ENCODE data around the gene PPM1L.

PPM1L gene

GRCh38 chr3:161083131-161083530, 327.1 kb downstream of the PPM1L start:
- H3K4me1 ChIP-seq (ENCODE audit: control insufficient read depth, insufficient read depth, low read length) = no peaks in the 10 kb centered on the region
- no peaks in the 10 kb centered on the region for H3K9me3 ChIP-seq (replicated peaks; ENCODE audit: low read length)
- H3K27me3 ChIP-seq (ENCODE audit: control insufficient read depth, insufficient read depth, low read length) = no peaks in the 10 kb centered on the region
- H3K4me2 ChIP-seq (ENCODE audit: low read length) = no peak overlapping the region
- no peak overlapping the region for H3K4me3 ChIP-seq (ENCODE audit: low read length)
- no peak overlapping the region for H3K9ac ChIP-seq (ENCODE audit: low read depth, low read length)
- H3K36me3 ChIP-seq (ENCODE audit: insufficient read depth, low read length) = no peaks in the 10 kb centered on the region

- no peak overlapping the region for H3K4me3 ChIP-seq (ENCODE audit: low read length)
- H3K36me3 ChIP-seq (ENCODE audit: insufficient read depth, low read length) = no peaks in the 10 kb centered on the region
- no peak overlapping the region for H3K9ac ChIP-seq (ENCODE audit: low read depth, low read length)
- no peak overlapping the region for H3K4me2 ChIP-seq (ENCODE audit: low read length)
- H3K9me3 ChIP-seq (replicated peaks; ENCODE audit: low read length) = no peaks in the 10 kb centered on the region
- no peaks in the 10 kb centered on the region for H3K4me1 ChIP-seq (ENCODE audit: control insufficient read depth, insufficient read depth, low read length)
- no peaks in the 10 kb centered on the region for H3K27me3 ChIP-seq (ENCODE audit: control insufficient read depth, insufficient read depth, low read length)
Measured at GRCh38 chr3:161084277-161084676, 328.2 kb downstream of the PPM1L start.

- Histone ChIP-seq H3K4me3 (ENCODE audit: low read length) (no peak overlapping the region), H3K4me2 (ENCODE audit: low read length) (no peak overlapping the region), H3K9ac (ENCODE audit: low read depth, low read length) (no peak overlapping the region)
Measured at GRCh38 chr3:161093895-161094294, 337.9 kb downstream of the PPM1L start.

GRCh38 chr3:161096771-161097367, 340.8 kb downstream of the PPM1L start:
- Histone ChIP-seq H3K36me3 (ENCODE audit: insufficient read depth, low read length) (no peaks in the 10 kb centered on the region), H3K4me2 (ENCODE audit: low read length) (no peak overlapping the region), H3K9me3 (replicated peaks; ENCODE audit: low read length) (no peaks in the 10 kb centered on the region), H3K4me3 (ENCODE audit: low read length) (no peak overlapping the region), H3K27me3 (ENCODE audit: control insufficient read depth, insufficient read depth, low read length) (no peaks in the 10 kb centered on the region), H3K9ac (ENCODE audit: low read depth, low read length) (no peak overlapping the region), H3K4me1 (ENCODE audit: control insufficient read depth, insufficient read depth, low read length) (no peaks in the 10 kb centered on the region)

More at GRCh38 chr3:161093895-161094294, 337.9 kb downstream of the PPM1L start:
- Histone ChIP-seq H3K4me1 (ENCODE audit: control insufficient read depth, insufficient read depth, low read length) (no peaks in the 10 kb centered on the region), H3K27me3 (ENCODE audit: control insufficient read depth, insufficient read depth, low read length) (no peaks in the 10 kb centered on the region), H3K36me3 (ENCODE audit: insufficient read depth, low read length) (no peaks in the 10 kb centered on the region), H3K9me3 (replicated peaks; ENCODE audit: low read length) (no peaks in the 10 kb centered on the region)

GRCh38 chr3:161100994-161101393, 345.0 kb downstream of the PPM1L start:
- no peak overlapping the region for H3K4me3 ChIP-seq (ENCODE audit: low read length)
- H3K4me1 ChIP-seq (ENCODE audit: control insufficient read depth, insufficient read depth, low read length) = peaks cover 5% of the 10 kb centered on the region
- no peaks in the 10 kb centered on the region for H3K9me3 ChIP-seq (replicated peaks; ENCODE audit: low read length)
- H3K36me3 ChIP-seq (ENCODE audit: insufficient read depth, low read length) = no peaks in the 10 kb centered on the region
- H3K27me3 ChIP-seq (ENCODE audit: control insufficient read depth, insufficient read depth, low read length) = no peaks in the 10 kb centered on the region
- no peak overlapping the region for H3K9ac ChIP-seq (ENCODE audit: low read depth, low read length)
- H3K4me2 ChIP-seq (ENCODE audit: low read length) = no peak overlapping the region

- no peaks in the 10 kb centered on the region for H3K9me3 ChIP-seq (replicated peaks; ENCODE audit: low read length)
- peaks cover 5% of the 10 kb centered on the region for H3K4me1 ChIP-seq (ENCODE audit: control insufficient read depth, insufficient read depth, low read length)
- no peaks in the 10 kb centered on the region for H3K36me3 ChIP-seq (ENCODE audit: insufficient read depth, low read length)
- no peak overlapping the region for H3K9ac ChIP-seq (ENCODE audit: low read depth, low read length)
- H3K27me3 ChIP-seq (ENCODE audit: control insufficient read depth, insufficient read depth, low read length) = no peaks in the 10 kb centered on the region
- no peak overlapping the region for H3K4me3 ChIP-seq (ENCODE audit: low read length)
- no peak overlapping the region for H3K4me2 ChIP-seq (ENCODE audit: low read length)
Measured at GRCh38 chr3:161101609-161102008, 345.6 kb downstream of the PPM1L start.

GRCh38 chr3:161103776-161104385, 347.9 kb downstream of the PPM1L start:
- H3K36me3 ChIP-seq (ENCODE audit: insufficient read depth, low read length) = no peaks in the 10 kb centered on the region
- H3K4me1 ChIP-seq (ENCODE audit: control insufficient read depth, insufficient read depth, low read length) = peaks cover 5% of the 10 kb centered on the region
- peak overlapping the region; percentile 98 for H3K4me2 ChIP-seq (ENCODE audit: low read length)
- H3K4me3 ChIP-seq (ENCODE audit: low read length) = peak overlapping the region; percentile 93
- no peaks in the 10 kb centered on the region for H3K27me3 ChIP-seq (ENCODE audit: control insufficient read depth, insufficient read depth, low read length)
- H3K9ac ChIP-seq (ENCODE audit: low read depth, low read length) = peak overlapping the region; percentile 88
- H3K9me3 ChIP-seq (replicated peaks; ENCODE audit: low read length) = no peaks in the 10 kb centered on the region

- H3K9ac ChIP-seq (ENCODE audit: low read depth, low read length) = peak within 1 kb of the TSS; percentile 88
- no peaks in the 10 kb centered on the region for H3K36me3 ChIP-seq (ENCODE audit: insufficient read depth, low read length)
- H3K4me3 ChIP-seq (ENCODE audit: low read length) = peak within 1 kb of the TSS; percentile 93
- H3K4me2 ChIP-seq (ENCODE audit: low read length) = peak within 1 kb of the TSS; percentile 98
- no peaks in the 10 kb centered on the region for H3K27me3 ChIP-seq (ENCODE audit: control insufficient read depth, insufficient read depth, low read length)
- H3K4me1 ChIP-seq (ENCODE audit: control insufficient read depth, insufficient read depth, low read length) = peaks cover 5% of the 10 kb centered on the region
- no peaks in the 10 kb centered on the region for H3K9me3 ChIP-seq (replicated peaks; ENCODE audit: low read length)
Measured at GRCh38 chr3:161104561-161105551, 348.8 kb downstream of the PPM1L start, which contains the start of gene B3GALNT1. TSS of gene B3GALNT1 (minus strand) at chr3:161105349. CDS start at chr3:161086754, 18,595 bp downstream.

GRCh38 chr3:161107311-161107710, 351.3 kb downstream of the PPM1L start:
- Histone ChIP-seq H3K36me3 (ENCODE audit: insufficient read depth, low read length) (no peaks in the 10 kb centered on the region), H3K27me3 (ENCODE audit: control insufficient read depth, insufficient read depth, low read length) (no peaks in the 10 kb centered on the region), H3K4me2 (ENCODE audit: low read length) (no peak overlapping the region), H3K4me3 (ENCODE audit: low read length) (no peak overlapping the region), H3K9ac (ENCODE audit: low read depth, low read length) (no peak overlapping the region), H3K4me1 (ENCODE audit: control insufficient read depth, insufficient read depth, low read length) (peaks cover 5% of the 10 kb centered on the region), H3K9me3 (replicated peaks; ENCODE audit: low read length) (no peaks in the 10 kb centered on the region)

- Histone ChIP-seq H3K4me2 (ENCODE audit: low read length) (no peak overlapping the region), H3K9me3 (replicated peaks; ENCODE audit: low read length) (no peaks in the 10 kb centered on the region)
Measured at GRCh38 chr3:161108840-161109239, 352.8 kb downstream of the PPM1L start.

GRCh38 chr3:161117646-161118045, 361.6 kb downstream of the PPM1L start:
- H3K9ac ChIP-seq (ENCODE audit: low read depth, low read length) = no peak overlapping the region
- H3K9me3 ChIP-seq (replicated peaks; ENCODE audit: low read length) = no peaks in the 10 kb centered on the region
- no peaks in the 10 kb centered on the region for H3K36me3 ChIP-seq (ENCODE audit: insufficient read depth, low read length)
- H3K4me1 ChIP-seq (ENCODE audit: control insufficient read depth, insufficient read depth, low read length) = no peaks in the 10 kb centered on the region
- H3K27me3 ChIP-seq (ENCODE audit: control insufficient read depth, insufficient read depth, low read length) = no peaks in the 10 kb centered on the region
- no peak overlapping the region for H3K4me2 ChIP-seq (ENCODE audit: low read length)
- H3K4me3 ChIP-seq (ENCODE audit: low read length) = no peak overlapping the region

More at GRCh38 chr3:161108840-161109239, 352.8 kb downstream of the PPM1L start:
- H3K4me3 ChIP-seq (ENCODE audit: low read length) = no peak overlapping the region
- H3K4me1 ChIP-seq (ENCODE audit: control insufficient read depth, insufficient read depth, low read length) = peaks cover 5% of the 10 kb centered on the region
- H3K36me3 ChIP-seq (ENCODE audit: insufficient read depth, low read length) = no peaks in the 10 kb centered on the region
- H3K27me3 ChIP-seq (ENCODE audit: control insufficient read depth, insufficient read depth, low read length) = no peaks in the 10 kb centered on the region
- no peak overlapping the region for H3K9ac ChIP-seq (ENCODE audit: low read depth, low read length)
